H1 (cell line): Measurements from ENCODE around the gene MICU2. TPM values are rescaled to one million over a fixed set of nuclear protein-coding genes. Genes with fewer than 3 reads are reported as not detected.

Experiments
- CHD2 ChIP-seq: IDR thresholded peaks from 2 replicates; pipeline ENCODE4 v1.6.1; 2012; ENCODE audit warnings: low read length, improper control_type of control experiment
- CTBP2 ChIP-seq: IDR thresholded peaks from 2 replicates; pipeline ENCODE4 v1.7.0; 2011; ENCODE audit warnings: borderline replicate concordance, mild to moderate bottlenecking, moderate library complexity, mixed read lengths, low read length; ENCODE audit not compliant: insufficient read depth, insufficient read length
- E2F6 ChIP-seq: IDR thresholded peaks from 2 replicates; pipeline ENCODE4 v1.6.1; 2012; ENCODE audit warnings: inconsistent platforms
- EGR1 ChIP-seq: IDR thresholded peaks from 2 replicates; pipeline ENCODE4 v1.6.1; 2011; ENCODE audit warnings: low read depth, low read length, borderline replicate concordance
- EP300 ChIP-seq, 2 experiments: IDR thresholded peaks; 1 replicate in 1 of 2; 2 replicates in 1 of 2; pipeline ENCODE4 v1.6.1; 2011 to 2012; ENCODE audit warnings: low read depth in 2 of 2, low read length in 2 of 2, mild to moderate bottlenecking in 2 of 2, borderline replicate concordance in 1 of 2, inconsistent platforms in 1 of 2, moderate library complexity in 1 of 2
- GTF2F1 ChIP-seq: IDR thresholded peaks from 2 replicates; pipeline ENCODE4 v1.6.1; 2012; ENCODE audit warnings: low read depth, low read length, improper control_type of control experiment, borderline replicate concordance
- HDAC6 ChIP-seq: IDR thresholded peaks from one replicate; pipeline ENCODE4 v1.7.1; 2012; ENCODE audit warnings: low read depth, mild to moderate bottlenecking, inconsistent platforms, low read length, moderate library complexity
- KDM1A ChIP-seq: fragments of 200-600, 300-600 bp; sonication (generic); IDR thresholded peaks from 2 replicates; pipeline ENCODE4 v1.7.1; 2016; ENCODE audit warnings: mild to moderate bottlenecking, low read length, borderline replicate concordance
- KDM4A ChIP-seq: IDR thresholded peaks from one replicate; pipeline ENCODE4 v1.7.1; 2012; ENCODE audit warnings: low read depth, mild to moderate bottlenecking, moderate library complexity, low read length, inconsistent platforms; ENCODE audit not compliant: severe bottlenecking
- MAFK ChIP-seq: IDR thresholded peaks from 2 replicates; pipeline ENCODE4 v1.6.1; 2012; ENCODE audit warnings: low read depth, mild to moderate bottlenecking, improper control_type of control experiment, low read length
- NANOG ChIP-seq: IDR thresholded peaks from 2 replicates; pipeline ENCODE4 v1.6.1; 2011; ENCODE audit warnings: low read length, low read depth, mild to moderate bottlenecking, inconsistent platforms; ENCODE audit not compliant: insufficient read depth, poor library complexity, severe bottlenecking
- POLR2A ChIP-seq, 2 experiments: IDR thresholded peaks; 1 replicate in 1 of 2; 2 replicates in 1 of 2; pipeline ENCODE4 v1.6.1; 2011; ENCODE audit warnings: low read depth in 2 of 2, low read length in 2 of 2, mild to moderate bottlenecking in 2 of 2; ENCODE audit errors: control extremely low read depth in 1 of 2
- POLR2AphosphoS5 ChIP-seq: IDR thresholded peaks from 2 replicates; pipeline ENCODE4 v1.6.1; 2011; ENCODE audit warnings: low read depth, low read length
- RXRA ChIP-seq: IDR thresholded peaks from 2 replicates; pipeline ENCODE4 v1.6.1; 2011; ENCODE audit warnings: low read depth, mild to moderate bottlenecking, low read length, moderate library complexity; ENCODE audit not compliant: insufficient read depth
- SIRT6 ChIP-seq: IDR thresholded peaks from one replicate; pipeline ENCODE4 v1.7.1; 2012; ENCODE audit warnings: low read length, inconsistent platforms
- SP1 ChIP-seq: IDR thresholded peaks from 2 replicates; pipeline ENCODE4 v1.6.1; 2011; ENCODE audit warnings: low read depth, low read length
- ZNF274 ChIP-seq: IDR thresholded peaks from 2 replicates; pipeline ENCODE4 v1.7.0; 2012; ENCODE audit warnings: low read length, borderline replicate concordance; ENCODE audit errors: extremely low read depth
- polyA plus RNA-seq, 7 experiments: library from polyadenylated mRNA; depleted of rRNA in 3 of 7; stranded (reverse) in 5 of 7; unstranded in 2 of 7; fragments of >200 nt in 5 of 7; fragments of 200-250 nt in 2 of 7; gene quantifications; 1 replicate in 5 of 7; 2 replicates in 1 of 7; 4 replicates in 1 of 7; pipeline versions ENCODE4 v1.2.1 to v1.2.3, GENCODE V29; 2011 to 2013; ENCODE audit warnings: missing spikeins in 2 of 7, mixed read lengths in 2 of 7
- total RNA-seq: library from RNA; stranded (reverse); fragmentation: NEBNext Ultra II Directional; extraction: Animal tissue kit (Norgen Biotek cat#: 25700); gene quantifications from 2 replicates; pipeline ENCODE4 v1.2.1, GENCODE V29; 2021
- TF ChIP-seq, protein P1 (sequence below): IDR thresholded peaks from 2 replicates; pipeline ENCODE4 v1.6.1; 2011; ENCODE audit warnings: low read length, improper control_type of control experiment

Gene MICU2
- total and polyA plus RNA-seq, 2 of the 8 experiments (the other 6 are each of a cell fraction or from before 2014, with no cell fraction given), result 34.6 to 36.5 TPM

GRCh38 chr13:21583478-21583877 is 20.5 kb downstream of the MICU2 start (continued):
- TF ChIP-seq KDM4A, result no peak
- no peak for TF ChIP-seq ZNF274
- TF ChIP-seq MAFK, result no peak
- no peak for TF ChIP-seq HDAC6
- no peak for TF ChIP-seq KDM1A
- 0 out of 2 replicates have a peak, but pooled peaks have one; percentile 23 for TF ChIP-seq POLR2AphosphoS5
- no peak for TF ChIP-seq GTF2F1
- TF ChIP-seq CTBP2, result no peak
- TF ChIP-seq CHD2, result no peak
- peak; percentile 78; the same call in 1 of the 2 replicates for TF ChIP-seq SP1
- no peak for TF ChIP-seq RXRA
- no peak for TF ChIP-seq NANOG
- TF ChIP-seq POLR2A (IDR thresholded peaks at IDR 0.05; ENCODE audit: control extremely low read depth in 1 of 2, low read depth in 2 of 2, low read length in 2 of 2), result peak in 1 of 2 experiments; percentile 49; a peak in 1 of 3 replicates
- TF ChIP-seq, protein P1, sequence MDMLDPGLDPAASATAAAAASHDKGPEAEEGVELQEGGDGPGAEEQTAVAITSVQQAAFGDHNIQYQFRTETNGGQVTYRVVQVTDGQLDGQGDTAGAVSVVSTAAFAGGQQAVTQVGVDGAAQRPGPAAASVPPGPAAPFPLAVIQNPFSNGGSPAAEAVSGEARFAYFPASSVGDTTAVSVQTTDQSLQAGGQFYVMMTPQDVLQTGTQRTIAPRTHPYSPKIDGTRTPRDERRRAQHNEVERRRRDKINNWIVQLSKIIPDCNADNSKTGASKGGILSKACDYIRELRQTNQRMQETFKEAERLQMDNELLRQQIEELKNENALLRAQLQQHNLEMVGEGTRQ, result no peak
- no peak for TF ChIP-seq E2F6
- no peak for TF ChIP-seq EGR1
- TF ChIP-seq SIRT6, result no peak
- TF ChIP-seq EP300 (IDR thresholded peaks at IDR 0.05; ENCODE audit: borderline replicate concordance in 1 of 2, low read depth in 2 of 2, low read length in 2 of 2), result peak in 1 of 2 experiments; percentile 86; a peak in 1 of 3 replicates
